ENCODE measurements around the gene ERVV-1. TPM values are rescaled to one million over a fixed set of nuclear protein-coding genes. Genes with fewer than 3 reads are reported as not detected.
"Not testable (repeated sequence)": the region's sequence is repeated elsewhere in the genome, so short reads cannot be mapped to it uniquely, and the experiment has no call there.

The ERVV-1 gene
- not detected for total RNA-seq
- long read RNA-seq, donor 1: 0 reads
- long read RNA-seq, donor 2: 0 reads

- Histone ChIP-seq H3K4me3 (no peak within 1 kb of the TSS), H3K9me3 (peaks cover 41% of the 10 kb centered on the region), H3K4me1 (ENCODE audit: low read depth) (no peaks in the 10 kb centered on the region), H3K36me3 (ENCODE audit: low read depth) (no peaks in the 10 kb centered on the region)
- ATAC-seq: no peak
- DNase-seq: no peak
- no peak for TF ChIP-seq CTCF (IDR thresholded peaks at IDR 0.05)
- intact Hi-C loops (cut with DNase I, micrococcal nuclease): no loop called here
Observed at GRCh38 chr19:53013621-53014020, at the start of gene ERVV-1. Gene ERVV-1 (plus strand): TSS chr19:53013921. CDS start chr19:53014091, 170 bp downstream.

- Histone ChIP-seq H3K9me3 (peaks cover 51% of the 10 kb centered on the region), H3K4me3 (no peak overlapping the region), H3K36me3 (ENCODE audit: low read depth) (peaks cover 7% of the 10 kb centered on the region), H3K4me1 (ENCODE audit: low read depth) (no peaks in the 10 kb centered on the region)
- intact Hi-C loops (cut with DNase I, micrococcal nuclease): no loop called here
- no peak for DNase-seq
- no peak for ATAC-seq
- no peak for TF ChIP-seq CTCF (IDR thresholded peaks at IDR 0.05)
Observed at GRCh38 chr19:52967772-52968171, 45.9 kb upstream of the ERVV-1 start.

- peaks cover 29% of the 10 kb centered on the region for H3K9me3 ChIP-seq
- no peak overlapping the region for H3K4me3 ChIP-seq
- intact Hi-C loops (cut with DNase I, micrococcal nuclease): no loop called here
- H3K36me3 ChIP-seq (ENCODE audit: low read depth): no peaks in the 10 kb centered on the region
- DNase-seq (no peak), ATAC-seq (no peak)
- TF ChIP-seq CTCF (IDR thresholded peaks at IDR 0.05): no peak
- no peaks in the 10 kb centered on the region for H3K4me1 ChIP-seq (ENCODE audit: low read depth)
Observed at GRCh38 chr19:52981329-52981728, 32.4 kb upstream of the ERVV-1 start.

- peaks cover 42% of the 10 kb centered on the region for H3K9me3 ChIP-seq
- intact Hi-C loops (cut with DNase I, micrococcal nuclease): not testable (repeated sequence)
Observed at GRCh38 chr19:52983167-52983566, 30.6 kb upstream of the ERVV-1 start.

GRCh38 chr19:52987221-52987620 lies 26.5 kb upstream of the ERVV-1 start:
- Histone ChIP-seq H3K36me3 (ENCODE audit: low read depth) (no peaks in the 10 kb centered on the region), H3K9me3 (peaks cover 44% of the 10 kb centered on the region), H3K4me3 (no peak overlapping the region), H3K4me1 (ENCODE audit: low read depth) (peaks cover 2% of the 10 kb centered on the region)
- intact Hi-C loops (cut with DNase I, micrococcal nuclease): no loop called here
- TF ChIP-seq CTCF (IDR thresholded peaks at IDR 0.05): no peak
- DNase-seq: no peak
- ATAC-seq: no peak

More at GRCh38 chr19:52983167-52983566, 30.6 kb upstream of the ERVV-1 start:
- H3K36me3 ChIP-seq (ENCODE audit: low read depth); H3K4me3 ChIP-seq; DNase-seq; ATAC-seq; H3K4me1 ChIP-seq (ENCODE audit: low read depth): not testable (repeated sequence)

GRCh38 chr19:52988506-52988905 lies 25.2 kb upstream of the ERVV-1 start:
- DNase-seq (no peak), ATAC-seq (no peak)
- no peak for TF ChIP-seq CTCF (IDR thresholded peaks at IDR 0.05)
- intact Hi-C loops (cut with DNase I, micrococcal nuclease): no loop called here
- H3K4me3 ChIP-seq: no peak overlapping the region
- peaks cover 40% of the 10 kb centered on the region for H3K9me3 ChIP-seq
- no peaks in the 10 kb centered on the region for H3K36me3 ChIP-seq (ENCODE audit: low read depth)
- H3K4me1 ChIP-seq (ENCODE audit: low read depth): peaks cover 4% of the 10 kb centered on the region

Data from mucosa of descending colon (tissue), 3 donors.